ENCODE data around the gene GPX3. TPM values are rescaled to one million over a fixed set of nuclear protein-coding genes. Genes with fewer than 3 reads are reported as not detected.

Gene GPX3
- total and polyA plus RNA-seq, 2 donors (not counting 3 experiments of a cell fraction or from before 2014, with no cell fraction given), result 5.1 to 17.1 TPM

DNA sequence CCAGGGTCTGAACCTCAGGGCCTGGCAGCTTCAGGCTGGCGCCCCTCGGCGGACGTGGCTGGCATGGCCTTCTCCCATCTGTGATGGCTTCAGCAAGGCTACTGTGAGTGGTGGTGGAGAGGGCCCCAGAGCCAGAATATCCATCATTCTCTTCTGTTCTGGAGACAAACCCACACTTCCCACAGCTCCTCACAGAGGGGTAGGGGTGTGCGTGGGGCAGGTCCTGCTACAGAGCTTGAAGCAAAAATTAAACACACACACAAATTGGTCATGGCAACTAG is 9.6 kb downstream of the GPX3 start:
- no peak overlapping the region for H3K4me3 ChIP-seq (replicated peaks in 1 of 3; ENCODE audit: insufficient read depth in 1 of 3, low read depth in 1 of 3, low read length in 3 of 3)
- H3K4me1 ChIP-seq (ENCODE audit: control insufficient read depth, extremely low read depth, insufficient read depth, low read length), result no peaks in the 10 kb centered on the region
- H3K4me2 ChIP-seq (ENCODE audit: insufficient read depth, low read length), result no peak overlapping the region
- no peaks in the 10 kb centered on the region for H3K79me2 ChIP-seq (ENCODE audit: control insufficient read depth, insufficient read depth, low read length)
- BruUV-seq (replicated peaks), result TSS peak; percentile 96
- no peak overlapping the region for H3K9ac ChIP-seq (replicated peaks; ENCODE audit: extremely low read depth, insufficient read depth, low read length)
- H3K27ac ChIP-seq (ENCODE audit: insufficient read depth, low read depth, low read length), result no peak overlapping the region
- no peaks in the 10 kb centered on the region for H3K27me3 ChIP-seq (ENCODE audit: control insufficient read depth in 2 of 2, insufficient read depth in 2 of 2, low read length in 2 of 2)
- no peaks in the 10 kb centered on the region for H4K20me1 ChIP-seq (replicated peaks; ENCODE audit: control insufficient read depth, extremely low read depth, insufficient read depth, low read length)
- peaks cover 6 to 42% of the 10 kb centered on the region in 2 experiments for H3K36me3 ChIP-seq (ENCODE audit: control insufficient read depth in 2 of 2, extremely low read depth in 1 of 2, insufficient read depth in 2 of 2, low read length in 2 of 2)
- H2AFZ ChIP-seq (ENCODE audit: low read depth, low read length), result no peak overlapping the region
- FAIRE-seq (no peak), DNase-seq (ENCODE audit: low read depth, low spot score) (no peak)
- no peaks in the 10 kb centered on the region for H3K9me1 ChIP-seq (replicated peaks; ENCODE audit: control insufficient read depth, extremely low read depth, insufficient read depth, low read length)
- intact Hi-C loops (cut with micrococcal nuclease), result no loop called here
- POLR2A ChIA-PET, result no interaction called here
- no peak for TF ChIP-seq POLR2A (IDR thresholded peaks at IDR 0.05; ENCODE audit: low read depth, low read length)
- no peak for TF ChIP-seq GATA2 (IDR thresholded peaks at IDR 0.05; ENCODE audit: insufficient read depth, insufficient read length, low read depth, low read length)
- no peak for TF ChIP-seq JUN (IDR thresholded peaks at IDR 0.05; ENCODE audit: borderline replicate concordance, insufficient read depth, insufficient read length, low read depth)
- TF ChIP-seq, protein P1, sequence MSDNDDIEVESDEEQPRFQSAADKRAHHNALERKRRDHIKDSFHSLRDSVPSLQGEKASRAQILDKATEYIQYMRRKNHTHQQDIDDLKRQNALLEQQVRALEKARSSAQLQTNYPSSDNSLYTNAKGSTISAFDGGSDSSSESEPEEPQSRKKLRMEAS (IDR thresholded peaks at IDR 0.05; ENCODE audit: insufficient read depth, insufficient read length), result no peak
- TF ChIP-seq, protein P2, sequence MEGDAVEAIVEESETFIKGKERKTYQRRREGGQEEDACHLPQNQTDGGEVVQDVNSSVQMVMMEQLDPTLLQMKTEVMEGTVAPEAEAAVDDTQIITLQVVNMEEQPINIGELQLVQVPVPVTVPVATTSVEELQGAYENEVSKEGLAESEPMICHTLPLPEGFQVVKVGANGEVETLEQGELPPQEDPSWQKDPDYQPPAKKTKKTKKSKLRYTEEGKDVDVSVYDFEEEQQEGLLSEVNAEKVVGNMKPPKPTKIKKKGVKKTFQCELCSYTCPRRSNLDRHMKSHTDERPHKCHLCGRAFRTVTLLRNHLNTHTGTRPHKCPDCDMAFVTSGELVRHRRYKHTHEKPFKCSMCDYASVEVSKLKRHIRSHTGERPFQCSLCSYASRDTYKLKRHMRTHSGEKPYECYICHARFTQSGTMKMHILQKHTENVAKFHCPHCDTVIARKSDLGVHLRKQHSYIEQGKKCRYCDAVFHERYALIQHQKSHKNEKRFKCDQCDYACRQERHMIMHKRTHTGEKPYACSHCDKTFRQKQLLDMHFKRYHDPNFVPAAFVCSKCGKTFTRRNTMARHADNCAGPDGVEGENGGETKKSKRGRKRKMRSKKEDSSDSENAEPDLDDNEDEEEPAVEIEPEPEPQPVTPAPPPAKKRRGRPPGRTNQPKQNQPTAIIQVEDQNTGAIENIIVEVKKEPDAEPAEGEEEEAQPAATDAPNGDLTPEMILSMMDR (IDR thresholded peaks at IDR 0.05; ENCODE audit: extremely low read depth in 1 of 2, insufficient read depth in 1 of 2, low read depth in 1 of 2, low read length in 2 of 2), result no peak
- TF ChIP-seq POLR2AphosphoS5 (IDR thresholded peaks at IDR 0.05; ENCODE audit: insufficient read depth, low read depth, low read length), result no peak
- no peak for TF ChIP-seq EZH2 (IDR thresholded peaks at IDR 0.05; ENCODE audit: borderline replicate concordance, low read depth, low read length, severe bottlenecking)
- no peak for TF ChIP-seq FOS (IDR thresholded peaks at IDR 0.05; ENCODE audit: borderline replicate concordance, insufficient read depth, low read length)
- no peak for TF ChIP-seq MYC (IDR thresholded peaks at IDR 0.05; ENCODE audit: low read depth, low read length)
- dilution Hi-C loops (cut with MboI; ENCODE audit: extremely low pct_ligation_motif_present, low sequenced_read_pairs), result loop anchor here (10.0 kb wide), 1 partner anchor 55 kb away; the partner anchor contains the start of gene TNIP1
- H3K9me3 ChIP-seq (replicated peaks; ENCODE audit: control insufficient read depth, insufficient read depth, low read length), result no peaks in the 10 kb centered on the region
- CTCF ChIA-PET, result interaction anchor here (1.5 kb wide), 1 partner anchor 19 kb away, joined by 10 read pairs; no protein-coding TSS in a partner anchor

Measured in endothelial cell of umbilical vein (primary cell).